ENCODE data around the gene MSTN. TPM values are rescaled to one million over a fixed set of nuclear protein-coding genes. Genes with fewer than 3 reads are reported as not detected.
A peak's percentile ranks its signal among the peaks of the same experiment; 100 is the strongest.

MSTN gene
- total and polyA plus RNA-seq, 8 donors = 0.08 to 0.66 (median 0.09) TPM; not detected in 3

- 19 to 20% methylated on average over 3 of the region's 3 CpGs for WGBS, 2 donors
- intact Hi-C loops (cut with DNase I) = no loop called here
These were observed 7.6 kb upstream of the MSTN start for GRCh38 chr2:190069936-190070696.

GRCh38 chr2:190068764-190069163, 6.2 kb upstream of the MSTN start:
- no peak for ATAC-seq
- 43 to 47% methylated on average over 1 of the region's 1 CpG for WGBS, 2 donors
- H3K27ac ChIP-seq = no peak overlapping the region
- H3K4me1 ChIP-seq = peaks cover 0 to 11% (median 4%) of the 10 kb centered on the region in 3 donors
- no peak for DNase-seq
- intact Hi-C loops (cut with DNase I) = no loop called here
- H3K27me3 ChIP-seq = no peaks in the 10 kb centered on the region
- no peaks in the 10 kb centered on the region for H3K36me3 ChIP-seq
- no peak for FAIRE-seq
- no peak for TF ChIP-seq CTCF (IDR thresholded peaks at IDR 0.05)
- no peaks in the 10 kb centered on the region for H3K9me3 ChIP-seq
- no peak overlapping the region for H3K4me3 ChIP-seq

More at GRCh38 chr2:190069936-190070696, 7.6 kb upstream of the MSTN start:
- Histone ChIP-seq H3K27me3 (no peaks in the 10 kb centered on the region), H3K4me3 (no peak overlapping the region), H3K27ac (no peak overlapping the region), H3K36me3 (no peaks in the 10 kb centered on the region), H3K4me1 (peaks cover 0 to 11% (median 4%) of the 10 kb centered on the region in 3 donors), H3K9me3 (no peaks in the 10 kb centered on the region)
- DNase-seq (peak in 3 of 6 donors; percentile 31 to 64 (median 61)), ATAC-seq (peak; percentile 77 to 92 (median 88)), FAIRE-seq (peak; percentile 96)
- peak; percentile 6 to 47 (median 24) for TF ChIP-seq CTCF (IDR thresholded peaks at IDR 0.05)

- Histone ChIP-seq H3K4me3 (no peak overlapping the region), H3K4me1 (peaks cover 0 to 11% (median 4%) of the 10 kb centered on the region in 3 donors), H3K36me3 (no peaks in the 10 kb centered on the region), H3K9me3 (no peaks in the 10 kb centered on the region), H3K27ac (no peak overlapping the region), H3K27me3 (no peaks in the 10 kb centered on the region)
- no peak for TF ChIP-seq CTCF (IDR thresholded peaks at IDR 0.05)
- FAIRE-seq = no peak
- intact Hi-C loops (cut with DNase I) = no loop called here
- DNase-seq = no peak
- 86 to 93% methylated on average over 4 of the region's 4 CpGs for WGBS, 2 donors
- no peak for ATAC-seq
These were observed 3.3 kb upstream of the MSTN start for GRCh38 chr2:190065839-190066238.

- intact Hi-C loops (cut with DNase I) = no loop called here
- 56 to 61% methylated on average over 2 of the region's 2 CpGs for WGBS, 2 donors
- DNase-seq = no peak
- FAIRE-seq = no peak
- H3K4me3 ChIP-seq = no peak overlapping the region
- no peak for ATAC-seq
- no peaks in the 10 kb centered on the region for H3K9me3 ChIP-seq
- no peaks in the 10 kb centered on the region for H3K36me3 ChIP-seq
- H3K27ac ChIP-seq = no peak overlapping the region
- TF ChIP-seq CTCF (IDR thresholded peaks at IDR 0.05) = no peak
- H3K27me3 ChIP-seq = no peaks in the 10 kb centered on the region
- no peaks in the 10 kb centered on the region for H3K4me1 ChIP-seq
These were observed 1.1 kb upstream of the MSTN start for GRCh38 chr2:190063624-190064023.

- 79 to 82% methylated on average over 6 of the region's 6 CpGs for WGBS, 2 donors
- H3K4me1 ChIP-seq = no peaks in the 10 kb centered on the region
- H3K36me3 ChIP-seq = no peaks in the 10 kb centered on the region
- no peak for ATAC-seq
- H3K4me3 ChIP-seq = no peak overlapping the region
- no peak for TF ChIP-seq CTCF (IDR thresholded peaks at IDR 0.05)
- H3K27me3 ChIP-seq = no peaks in the 10 kb centered on the region
- no peaks in the 10 kb centered on the region for H3K9me3 ChIP-seq
- H3K27ac ChIP-seq = no peak overlapping the region
- intact Hi-C loops (cut with DNase I) = no loop called here
- DNase-seq = no peak
- no peak for FAIRE-seq
These were observed 476 bp downstream of the MSTN start for GRCh38 chr2:190062053-190062452.
